ENCODE measurements around the gene KNSTRN.

DNA sequence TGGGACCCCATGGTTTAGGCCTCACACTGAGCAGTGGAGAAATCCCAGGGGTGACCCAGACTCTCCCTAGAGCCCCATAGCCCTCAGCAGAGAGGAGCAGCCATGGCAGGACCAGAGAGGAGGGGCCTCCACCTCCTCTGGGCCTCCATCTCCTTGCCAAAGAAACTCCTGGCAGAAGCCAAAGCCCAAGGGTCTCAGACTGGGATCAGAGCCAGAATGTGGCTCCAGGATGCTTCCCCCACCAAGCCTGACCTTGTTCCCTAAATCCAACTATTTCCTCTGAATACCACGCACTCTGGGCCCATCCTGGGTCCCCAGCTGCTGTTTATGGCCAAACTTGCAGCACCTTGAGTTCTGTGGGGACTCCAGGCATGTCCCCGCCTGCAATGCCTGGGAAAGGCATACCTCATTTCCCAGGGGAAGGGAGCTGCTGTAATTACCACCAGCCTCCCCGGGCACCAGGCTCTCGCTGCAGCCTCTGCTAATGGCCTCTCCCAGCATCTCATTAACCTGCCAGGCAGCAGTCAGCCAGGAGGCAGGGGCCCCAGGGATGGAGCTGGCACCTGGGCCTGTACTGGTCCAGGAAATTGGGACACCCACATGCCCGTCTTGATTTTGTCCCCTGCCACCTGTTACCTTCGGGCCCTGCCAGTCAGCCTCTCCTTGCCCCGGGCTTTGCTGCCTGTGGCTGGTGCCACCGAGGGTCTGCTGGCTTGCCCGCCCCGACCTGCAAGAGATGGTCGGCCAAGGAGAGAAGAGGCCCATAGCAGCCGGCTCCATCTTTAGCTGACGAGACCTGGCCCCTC is 46.4 kb upstream of the KNSTRN start:
- TF ChIP-seq, protein P1, sequence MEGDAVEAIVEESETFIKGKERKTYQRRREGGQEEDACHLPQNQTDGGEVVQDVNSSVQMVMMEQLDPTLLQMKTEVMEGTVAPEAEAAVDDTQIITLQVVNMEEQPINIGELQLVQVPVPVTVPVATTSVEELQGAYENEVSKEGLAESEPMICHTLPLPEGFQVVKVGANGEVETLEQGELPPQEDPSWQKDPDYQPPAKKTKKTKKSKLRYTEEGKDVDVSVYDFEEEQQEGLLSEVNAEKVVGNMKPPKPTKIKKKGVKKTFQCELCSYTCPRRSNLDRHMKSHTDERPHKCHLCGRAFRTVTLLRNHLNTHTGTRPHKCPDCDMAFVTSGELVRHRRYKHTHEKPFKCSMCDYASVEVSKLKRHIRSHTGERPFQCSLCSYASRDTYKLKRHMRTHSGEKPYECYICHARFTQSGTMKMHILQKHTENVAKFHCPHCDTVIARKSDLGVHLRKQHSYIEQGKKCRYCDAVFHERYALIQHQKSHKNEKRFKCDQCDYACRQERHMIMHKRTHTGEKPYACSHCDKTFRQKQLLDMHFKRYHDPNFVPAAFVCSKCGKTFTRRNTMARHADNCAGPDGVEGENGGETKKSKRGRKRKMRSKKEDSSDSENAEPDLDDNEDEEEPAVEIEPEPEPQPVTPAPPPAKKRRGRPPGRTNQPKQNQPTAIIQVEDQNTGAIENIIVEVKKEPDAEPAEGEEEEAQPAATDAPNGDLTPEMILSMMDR (conservative IDR thresholded peaks at IDR 0.05 in 1 of 2, IDR thresholded peaks at IDR 0.05 in 1 of 2; ENCODE audit: low read depth in 1 of 2, low read length in 2 of 2), result no peak
- no peak for TF ChIP-seq EZH2 (IDR thresholded peaks at IDR 0.05; ENCODE audit: low read length, missing control alignments)
